ENCODE measurements around the gene DNAAF8.

- TF ChIP-seq CTCF (IDR thresholded peaks at IDR 0.05; ENCODE audit: low read length) (no peak), EZH2phosphoT487 (IDR thresholded peaks at IDR 0.05; ENCODE audit: low read length) (no peak)
Measured at GRCh38 chr16:4798456-4798855, 64.1 kb downstream of the DNAAF8 start.

Data from MM.1S (cell line).